GM04504 (cell line): ENCODE results near the gene IGFBP2.

ENCODE experiments used
- DNase-seq: peaks from one replicate; pipeline ENCODE4 v3.0.0-alpha.2; 2012; ENCODE audit warnings: low read depth

IGFBP2 gene

GRCh38 chr2:216615298-216616082 lies 17.7 kb upstream of the IGFBP2 start:
- no peak for DNase-seq

- DNase-seq = no peak
Measured at GRCh38 chr2:216616083-216616678, 17.0 kb upstream of the IGFBP2 start.

GRCh38 chr2:216617159-216617815 lies 15.9 kb upstream of the IGFBP2 start:
- DNase-seq = no peak

GRCh38 chr2:216618785-216619184 lies 14.4 kb upstream of the IGFBP2 start:
- no peak for DNase-seq

- no peak for DNase-seq
Measured at GRCh38 chr2:216619411-216620393, 13.5 kb upstream of the IGFBP2 start.

- no peak for DNase-seq
Measured at GRCh38 chr2:216620786-216621185, 12.4 kb upstream of the IGFBP2 start.

GRCh38 chr2:216621292-216621691 lies 11.9 kb upstream of the IGFBP2 start:
- no peak for DNase-seq

GRCh38 chr2:216622526-216622925 lies 10.7 kb upstream of the IGFBP2 start:
- DNase-seq = no peak

GRCh38 chr2:216624251-216624650 lies 9.0 kb upstream of the IGFBP2 start:
- no peak for DNase-seq

- DNase-seq = no peak
Measured at GRCh38 chr2:216626168-216626874, 6.9 kb upstream of the IGFBP2 start.

- no peak for DNase-seq
Measured at GRCh38 chr2:216626875-216627245, 6.4 kb upstream of the IGFBP2 start.

GRCh38 chr2:216629784-216630183 lies 3.4 kb upstream of the IGFBP2 start:
- DNase-seq = no peak

- no peak for DNase-seq
Measured at GRCh38 chr2:216632346-216632951, 771 bp upstream of the IGFBP2 start.

- no peak for DNase-seq
Measured at GRCh38 chr2:216633616-216634369, 573 bp downstream of the IGFBP2 start.

GRCh38 chr2:216634370-216635148 lies 1.3 kb downstream of the IGFBP2 start:
- no peak for DNase-seq

- DNase-seq = no peak
Measured at GRCh38 chr2:216635171-216635570, 2.0 kb downstream of the IGFBP2 start.

GRCh38 chr2:216635701-216636550 lies 2.7 kb downstream of the IGFBP2 start:
- DNase-seq = no peak
